IMR-90 (cell line): ENCODE data around the gene CCDC40. TPM values are rescaled to one million over a fixed set of nuclear protein-coding genes. Genes with fewer than 3 reads are reported as not detected.

Experiments
- ATAC-seq: fragments of 200-7000 bp; cut with Tn5 transposase; 2 replicates; pipeline ENCODE4 v1.9.1; 2020; ENCODE audit warnings: low read depth, mild to moderate bottlenecking, moderate library complexity
- BruUV-seq: library from RNA; stranded (reverse); fragments of 400-500 nt; replicated peaks from 2 replicates; lab custom pipeline; 2021; lab: Mats Ljungman, UMichigan
- CTCF ChIA-PET: fragments of 300-600 bp; formaldehyde crosslinking; extraction: SDS; loops from one replicate; lab custom pipeline; 2021; ENCODE audit warnings: antibody characterized with exemption; lab: Yijun Ruan, JAX
- POLR2A ChIA-PET: fragments of 300-600 bp; sonication (Branson Sonifier 250); formaldehyde crosslinking; loops from one replicate; lab custom pipeline; 2022; ENCODE audit warnings: antibody characterized with exemption; ENCODE audit not compliant: unreplicated experiment; lab: Charles Lee
- DNase-seq: peaks from one replicate; pipeline ENCODE4 v3.0.0; 2013
- H2AFZ ChIP-seq: replicated peaks from 2 replicates; pipeline ENCODE3; 2013; ENCODE audit warnings: low read length, mild to moderate bottlenecking; ENCODE audit not compliant: poor library complexity
- H2AK5ac ChIP-seq: 2 replicates; pipeline ENCODE4 v1.6.1; 2013; ENCODE audit warnings: low read depth, low read length, inconsistent platforms
- H2AK9ac ChIP-seq: replicated peaks from 2 replicates; pipeline ENCODE3; 2013; ENCODE audit warnings: mild to moderate bottlenecking, low read depth, low read length, moderate library complexity; ENCODE audit not compliant: poor library complexity
- H2BK120ac ChIP-seq: 2 replicates; pipeline ENCODE4 v1.6.1; 2013; ENCODE audit warnings: low read depth, low read length, inconsistent platforms
- H2BK15ac ChIP-seq: 3 replicates; pipeline ENCODE4 v1.6.1; 2013; ENCODE audit warnings: low read depth, low read length, inconsistent platforms
- H2BK20ac ChIP-seq: 2 replicates; pipeline ENCODE4 v1.6.1; 2013; ENCODE audit warnings: low read depth, mild to moderate bottlenecking, inconsistent platforms, low read length, moderate library complexity
- H2BK5ac ChIP-seq: 2 replicates; pipeline ENCODE4 v1.6.1; 2013; ENCODE audit warnings: mild to moderate bottlenecking, low read depth, low read length, inconsistent platforms; ENCODE audit not compliant: poor library complexity, severe bottlenecking
- H3K14ac ChIP-seq: replicated peaks from 2 replicates; pipeline ENCODE4 v1.6.1; 2013; ENCODE audit warnings: low read depth, low read length, inconsistent platforms
- H3K18ac ChIP-seq: 2 replicates; pipeline ENCODE4 v1.6.1; 2013; ENCODE audit warnings: low read depth, low read length, control low read depth
- H3K23ac ChIP-seq: 2 replicates; pipeline ENCODE4 v1.6.1; 2013; ENCODE audit warnings: low read depth, low read length, inconsistent platforms
- H3K27ac ChIP-seq: 2 replicates; pipeline ENCODE4 v1.5.1; 2013; ENCODE audit warnings: mild to moderate bottlenecking, control low read depth, low read length; ENCODE audit not compliant: insufficient read depth
- H3K27me3 ChIP-seq: 2 replicates; pipeline ENCODE4 v1.6.1; 2013; ENCODE audit warnings: low read length; ENCODE audit not compliant: control insufficient read depth, insufficient read depth
- H3K36me3 ChIP-seq: 2 replicates; pipeline ENCODE4 v1.6.1; 2013; ENCODE audit warnings: low read length, mixed read lengths; ENCODE audit not compliant: control insufficient read depth, insufficient read depth
- H3K4ac ChIP-seq: 2 replicates; pipeline ENCODE4 v1.6.1; 2013; ENCODE audit warnings: low read depth, low read length, inconsistent platforms
- H3K4me1 ChIP-seq: 2 replicates; pipeline ENCODE4 v1.6.1; 2013; ENCODE audit warnings: low read length, mixed read lengths; ENCODE audit not compliant: control insufficient read depth, insufficient read depth
- H3K4me2 ChIP-seq: 2 replicates; pipeline ENCODE4 v1.6.1; 2013; ENCODE audit warnings: low read depth, mild to moderate bottlenecking, control low read depth, low read length, moderate library complexity
- H3K4me3 ChIP-seq: 2 replicates; pipeline ENCODE4 v1.5.1; 2013; ENCODE audit warnings: low read depth, mild to moderate bottlenecking, control low read depth, low read length, moderate library complexity; ENCODE audit not compliant: insufficient read depth
- H3K56ac ChIP-seq: 2 replicates; pipeline ENCODE4 v1.6.1; 2013; ENCODE audit warnings: low read length, inconsistent platforms; ENCODE audit not compliant: insufficient read depth; ENCODE audit errors: extremely low read depth
- H3K79me1 ChIP-seq, 2 experiments: 2 replicates each; pipeline ENCODE4 v1.6.1; 2013; ENCODE audit warnings: low read length in 2 of 2, inconsistent platforms in 1 of 2, low read depth in 1 of 2
- H3K9ac ChIP-seq: 2 replicates; pipeline ENCODE4 v1.6.1; 2013; ENCODE audit warnings: low read depth, low read length, control low read depth
- H3K9me1 ChIP-seq: 2 replicates; pipeline ENCODE4 v1.6.1; 2013; ENCODE audit warnings: low read length, inconsistent platforms; ENCODE audit not compliant: insufficient read depth
- H3K9me3 ChIP-seq: 2 replicates; pipeline ENCODE4 v1.6.1; 2013; ENCODE audit warnings: low read length; ENCODE audit not compliant: control insufficient read depth, insufficient read depth
- H4K20me1 ChIP-seq: 2 replicates; pipeline ENCODE4 v1.6.1; 2013; ENCODE audit warnings: low read length, inconsistent platforms; ENCODE audit not compliant: insufficient read depth
- H4K5ac ChIP-seq: 2 replicates; pipeline ENCODE4 v1.6.1; 2013; ENCODE audit warnings: mild to moderate bottlenecking, low read depth, low read length, control low read depth
- H4K8ac ChIP-seq, 2 experiments: 2 replicates each; pipeline ENCODE4 v1.6.1; 2013; ENCODE audit warnings: low read depth in 2 of 2, low read length in 2 of 2, control low read depth in 1 of 2, inconsistent platforms in 1 of 2
- H4K91ac ChIP-seq: 2 replicates; pipeline ENCODE4 v1.6.1; 2013; ENCODE audit warnings: low read depth, low read length, inconsistent platforms; ENCODE audit not compliant: insufficient read depth
- BHLHE40 ChIP-seq: fragments of 150-350 bp; IDR thresholded peaks from 2 replicates; pipeline ENCODE4 v1.6.1; 2016; ENCODE audit warnings: mild to moderate bottlenecking, low read depth, low read length
- CHD1 ChIP-seq: IDR thresholded peaks from 2 replicates; pipeline ENCODE4 v1.6.1; 2012; ENCODE audit warnings: low read depth, low read length, improper control_type of control experiment
- CTCF ChIP-seq: conservative IDR thresholded peaks from 2 replicates; pipeline ENCODE4 v1.5.1; 2012; ENCODE audit warnings: mild to moderate bottlenecking, low read depth, low read length, improper control_type of control experiment
- ELK1 ChIP-seq: fragments of 150-350 bp; IDR thresholded peaks from 2 replicates; pipeline ENCODE4 v1.6.1; 2016; ENCODE audit warnings: low read depth, mild to moderate bottlenecking, low read length, moderate library complexity, borderline replicate concordance
- FOS ChIP-seq: fragments of 150-350 bp; IDR thresholded peaks from 2 replicates; pipeline ENCODE4 v1.6.1; 2016; ENCODE audit warnings: low read depth, low read length
- MAFK ChIP-seq: IDR thresholded peaks from 2 replicates; pipeline ENCODE4 v1.6.1; 2012; ENCODE audit warnings: low read depth, low read length, improper control_type of control experiment
- MXI1 ChIP-seq: IDR thresholded peaks from 2 replicates; pipeline ENCODE4 v1.6.1; 2012; ENCODE audit warnings: low read depth, mild to moderate bottlenecking, low read length, moderate library complexity, borderline replicate concordance
- POLR2A ChIP-seq: IDR thresholded peaks from 2 replicates; pipeline ENCODE4 v1.6.1; 2012; ENCODE audit warnings: mild to moderate bottlenecking, low read depth, low read length
- RAD21 ChIP-seq: IDR thresholded peaks from 2 replicates; pipeline ENCODE4 v1.6.1; 2012; ENCODE audit warnings: low read length, improper control_type of control experiment
- RCOR1 ChIP-seq: IDR thresholded peaks from 2 replicates; pipeline ENCODE4 v1.6.1; 2012; ENCODE audit warnings: mild to moderate bottlenecking, low read length, improper control_type of control experiment; ENCODE audit not compliant: insufficient replicate concordance
- SMC3 ChIP-seq: fragments of 150-350 bp; IDR thresholded peaks from 2 replicates; pipeline ENCODE4 v1.6.1; 2016; ENCODE audit warnings: low read depth, mild to moderate bottlenecking, antibody characterized with exemption, low read length, moderate library complexity
- USF2 ChIP-seq: fragments of 150-350 bp; IDR thresholded peaks from 2 replicates; pipeline ENCODE4 v1.6.1; 2017; ENCODE audit warnings: mild to moderate bottlenecking, antibody characterized with exemption, low read length, low read depth
- WGBS, 2 experiments: methylation state at CpG; one replicate each; pipeline versions ENCODE4 v1.1.5 to v1.1.7; 2013; ENCODE audit warnings: missing lambda C conversion rate in 2 of 2; ENCODE audit not compliant: insufficient read length in 1 of 2; ENCODE audit errors: extremely low coverage in 2 of 2; 5-methylcytosine and 5-hydroxymethylcytosine counted together
- dilution Hi-C: fragments of 300-500 bp; cut with HindIII; formaldehyde crosslinking; loops from one replicate; pipeline ENCODE4 v1.14.3; 2018; ENCODE audit warnings: low sequenced_read_pairs; ENCODE audit not compliant: unreplicated experiment
- in situ Hi-C: fragments of 300-500 bp; cut with MboI; formaldehyde crosslinking; loops from 3 replicates; pipeline ENCODE4 v1.14.3; 2019; ENCODE audit warnings: low sequenced_read_pairs, inconsistent platforms, mixed read lengths
- intact Hi-C: fragments of 100-400 bp; cut with micrococcal nuclease; formaldehyde crosslinking; loops from 2 replicates; pipeline ENCODE4 v1.10.0; 2022
- polyA plus RNA-seq, 3 experiments: library from polyadenylated mRNA; depleted of rRNA; stranded (reverse); fragments of >200 nt; gene quantifications; 2 replicates each; pipeline ENCODE4 v1.2.3, GENCODE V29; 2012; ENCODE audit warnings: low replicate concordance in 1 of 3
- total RNA-seq: library from RNA; depleted of rRNA; stranded (reverse); fragments of >200 nt; gene quantifications from 2 replicates; pipeline ENCODE4 v1.2.3, GENCODE V29; 2012

Gene CCDC40
- total and polyA plus RNA-seq, 2 of the 4 experiments (the other 2 are of a cell fraction), result 0.90 to 4.7 TPM

DNA sequence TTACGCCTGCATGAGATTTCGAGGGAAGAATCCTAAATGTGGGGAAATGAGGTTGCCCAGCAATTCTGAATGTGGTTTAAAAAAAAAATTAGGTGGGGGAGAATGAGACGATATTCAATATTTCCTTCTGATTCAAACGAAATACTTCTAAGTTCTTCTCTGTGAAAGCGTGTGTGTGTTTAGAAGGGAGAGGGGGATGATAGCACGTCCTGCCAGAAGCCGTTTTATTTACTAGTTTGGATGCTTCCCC, 48.6 kb upstream of the CCDC40 start:
- dilution Hi-C loops, result no loop called here
- Histone ChIP-seq H3K9ac (0 out of 2 replicates have a peak overlapping the region, but pooled peaks have one; percentile 16), H2BK5ac (peak overlapping the region; percentile 60), H2AK5ac (no peak overlapping the region), H4K8ac (peak overlapping the region in 1 of 2 experiments; percentile 70; a peak in 3 of 4 replicates), H3K27me3 (no peaks in the 10 kb centered on the region), H4K91ac (peak overlapping the region; percentile 43), H3K36me3 (no peaks in the 10 kb centered on the region), H3K18ac (peak overlapping the region; percentile 34), H3K23ac (0 out of 2 replicates have a peak overlapping the region, but pooled peaks have one; percentile 2), H2BK20ac (no peak overlapping the region; the same call in 1 of the 2 replicates), H4K5ac (peak overlapping the region; percentile 36), H2AFZ (peak overlapping the region; percentile 84), H3K27ac (peak overlapping the region; percentile 61; the same call in 1 of the 2 replicates), H3K56ac (no peak overlapping the region), H4K20me1 (peaks cover 6% of the 10 kb centered on the region), H3K4me2 (peak overlapping the region; percentile 66), H3K4ac (peak overlapping the region; percentile 78), H3K9me3 (no peaks in the 10 kb centered on the region), H3K79me1 (peaks cover 8 to 43% of the 10 kb centered on the region in 2 experiments; a peak in 3 of 4 replicates), H3K14ac (peak overlapping the region; percentile 50), H3K9me1 (peaks cover 17% of the 10 kb centered on the region), H3K4me3 (peak overlapping the region; percentile 17; the same call in 1 of the 2 replicates), H2AK9ac (peak overlapping the region; percentile 89), H2BK120ac (peak overlapping the region; percentile 50), H3K4me1 (peaks cover 30% of the 10 kb centered on the region), H2BK15ac (0 out of 3 replicates have a peak overlapping the region, but pooled peaks have one; percentile 29)
- DNase-seq (no peak), ATAC-seq (no peak)
- ChIA-PET CTCF (no interaction called here), POLR2A (no interaction called here)
- in situ Hi-C loops, result loop anchor here (5.0 to 10.0 kb wide), 3 partner anchors 143 to 241 kb away; no protein-coding TSS in a partner anchor
- TF ChIP-seq POLR2A (no peak), SMC3 (no peak), CTCF (no peak), MXI1 (no peak), ELK1 (no peak), RCOR1 (no peak), CHD1 (no peak), USF2 (no peak), FOS (no peak), RAD21 (no peak), MAFK (no peak), BHLHE40 (no peak)
- BruUV-seq, result no TSS peak
- intact Hi-C loops, result loop anchor here (1.0 kb wide), 1 partner anchor 198 kb away; no protein-coding TSS in a partner anchor
- no CpG with 5 or more reads among the region's 7 CpGs for WGBS, 2 experiments
